Hippocampal formation (tissue), 2 donors: Measurements from ENCODE around the gene LMBRD2.
"Not testable (repeated sequence)": the region's sequence is repeated elsewhere in the genome, so short reads cannot be mapped to it uniquely, and the experiment has no call there.

Experiments
- DNase-seq, 2 donors: peaks; one replicate each; lab custom pipeline; 2025; lab: John Stamatoyannopoulos, UW

Gene LMBRD2

DNA sequence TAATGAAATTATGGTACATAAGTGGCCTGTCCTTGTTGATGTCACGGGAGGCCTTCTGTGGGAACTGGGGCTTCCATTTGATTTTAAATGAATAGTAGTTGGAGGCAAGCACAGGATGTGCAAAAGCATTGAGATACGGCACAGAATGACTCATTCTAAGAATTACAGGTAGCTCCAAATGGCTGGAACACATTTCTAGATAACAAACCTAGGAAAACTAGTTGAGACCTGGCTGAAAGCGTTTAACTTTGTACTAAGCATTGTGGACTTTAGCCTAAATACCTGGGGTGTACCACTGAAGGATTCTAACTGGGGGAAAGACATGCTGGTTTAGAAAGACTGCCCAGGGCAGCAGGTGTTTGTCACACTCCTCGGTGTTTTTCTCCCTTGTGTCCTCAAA lies 9.7 kb upstream of the LMBRD2 start:
- DNase-seq = no peak

DNA sequence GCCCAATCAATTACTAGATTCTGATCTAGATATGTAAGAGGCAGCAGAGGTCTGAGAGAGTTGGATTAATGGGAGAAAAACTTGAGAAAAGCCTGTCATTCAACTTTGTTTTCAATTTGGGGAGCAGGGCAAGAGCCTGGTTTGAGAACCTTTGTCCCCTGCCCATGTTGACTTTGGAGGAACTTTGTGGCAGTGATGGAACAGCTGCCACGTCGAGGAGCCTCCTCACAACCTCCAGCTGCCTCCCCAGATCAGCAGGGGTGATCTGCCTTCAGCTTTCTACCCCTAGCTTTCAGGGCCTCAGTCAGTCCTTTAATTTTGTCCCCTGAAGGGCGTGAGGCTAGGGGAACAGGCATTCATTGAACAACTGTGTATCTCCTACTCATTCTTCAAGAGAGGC lies 8.9 kb upstream of the LMBRD2 start:
- DNase-seq = no peak

DNA sequence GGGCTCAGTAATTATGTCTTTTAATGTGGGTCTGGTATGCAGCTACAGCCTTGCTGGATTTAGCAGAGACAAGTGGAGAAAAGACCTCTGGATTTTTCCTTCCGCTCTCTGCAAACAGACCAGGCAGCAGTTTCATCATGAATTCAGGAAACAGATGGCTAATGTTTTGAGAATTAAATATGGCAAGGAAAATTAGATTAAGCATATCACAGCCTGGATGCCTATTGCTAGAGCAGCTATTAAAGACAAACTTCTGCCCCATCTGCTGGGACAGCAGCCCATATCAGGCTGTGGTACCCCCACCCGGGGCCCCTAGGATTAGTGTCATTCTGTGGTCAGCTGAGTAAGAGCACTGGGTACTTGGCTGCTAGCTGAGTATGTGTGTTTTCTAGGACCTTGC lies 6.5 kb upstream of the LMBRD2 start:
- DNase-seq = peak in 1 of 2 donors; percentile 26

DNA sequence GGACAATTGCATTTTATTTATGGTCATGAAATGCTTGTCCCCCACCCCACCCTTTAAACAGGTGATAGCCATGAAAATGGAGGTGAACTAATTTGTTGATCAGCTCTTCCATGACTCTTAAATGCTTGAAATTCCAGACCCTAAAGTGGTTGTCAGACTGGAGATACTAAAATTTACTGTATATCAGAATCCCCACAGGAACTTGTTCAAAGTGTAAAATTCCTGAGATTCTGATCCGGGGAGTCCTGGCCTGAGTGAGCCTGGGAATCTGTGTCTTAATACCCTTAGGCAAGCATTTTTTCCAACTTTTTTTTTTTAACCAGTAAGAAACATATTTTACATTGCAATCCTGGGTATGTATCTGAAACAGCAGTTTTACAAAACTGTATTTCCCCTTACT lies 4.9 kb upstream of the LMBRD2 start:
- no peak for DNase-seq

DNA sequence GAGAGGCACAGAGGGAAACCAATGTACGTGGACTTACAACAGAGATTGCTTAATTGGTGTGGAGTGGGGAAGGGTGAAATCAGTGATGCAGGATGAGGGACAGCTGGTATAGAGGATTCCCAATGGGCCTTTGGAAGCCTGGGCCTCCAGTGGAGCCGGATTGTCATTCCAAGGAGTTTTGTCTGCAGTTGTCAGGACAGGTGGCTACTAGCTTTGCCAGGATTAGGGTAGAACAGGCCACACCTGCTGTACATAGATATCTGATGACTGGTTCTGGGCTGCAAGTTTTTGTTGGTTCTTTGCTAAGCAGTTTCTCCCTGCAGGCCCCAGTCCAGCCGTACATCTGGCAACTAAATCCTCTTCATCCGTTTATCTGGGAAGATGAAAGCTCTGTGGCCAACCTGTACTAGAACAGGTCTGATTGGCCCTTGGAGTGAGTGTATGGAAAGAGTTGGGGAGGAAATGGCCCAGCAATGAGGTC lies 4.5 kb upstream of the LMBRD2 start:
- no peak for DNase-seq

DNA sequence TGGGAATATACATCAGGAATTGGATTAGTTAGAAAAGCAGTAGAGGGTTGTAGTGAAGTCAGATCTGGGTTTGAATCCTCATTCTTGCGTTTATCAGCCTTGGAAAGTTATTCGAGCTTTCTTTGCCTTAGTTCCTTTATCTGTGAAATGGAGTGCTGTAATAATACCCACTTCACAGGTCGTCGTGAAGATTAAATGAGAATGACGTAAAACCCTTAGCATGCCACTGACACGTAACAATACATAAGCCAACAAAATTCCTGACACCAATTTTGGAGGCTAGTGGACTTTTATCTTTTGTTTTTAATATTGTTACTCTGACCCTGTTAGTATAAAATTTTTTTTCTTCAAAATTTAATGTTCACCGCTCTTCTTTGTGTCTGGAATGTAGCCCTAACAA lies 3.6 kb upstream of the LMBRD2 start:
- DNase-seq = no peak

DNA sequence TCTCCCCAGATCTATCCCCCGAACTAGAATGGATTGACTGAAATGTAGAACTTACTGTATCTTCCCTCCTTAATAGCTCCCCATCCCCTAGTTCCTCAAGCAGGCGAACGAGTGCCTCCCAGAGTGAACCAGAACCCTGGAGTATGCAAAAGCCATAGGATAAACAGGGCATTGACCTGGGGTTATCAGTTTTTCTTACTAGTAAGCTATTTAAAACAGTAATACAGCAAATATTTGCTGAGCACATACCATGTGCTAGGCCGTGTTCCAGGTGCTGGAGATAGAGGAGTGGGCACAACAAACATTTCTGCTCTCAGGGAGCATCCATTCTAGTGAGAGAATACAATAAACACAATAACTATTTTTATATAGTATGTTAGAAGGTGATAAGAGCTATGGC lies 2.0 kb upstream of the LMBRD2 start:
- DNase-seq = no peak

DNA sequence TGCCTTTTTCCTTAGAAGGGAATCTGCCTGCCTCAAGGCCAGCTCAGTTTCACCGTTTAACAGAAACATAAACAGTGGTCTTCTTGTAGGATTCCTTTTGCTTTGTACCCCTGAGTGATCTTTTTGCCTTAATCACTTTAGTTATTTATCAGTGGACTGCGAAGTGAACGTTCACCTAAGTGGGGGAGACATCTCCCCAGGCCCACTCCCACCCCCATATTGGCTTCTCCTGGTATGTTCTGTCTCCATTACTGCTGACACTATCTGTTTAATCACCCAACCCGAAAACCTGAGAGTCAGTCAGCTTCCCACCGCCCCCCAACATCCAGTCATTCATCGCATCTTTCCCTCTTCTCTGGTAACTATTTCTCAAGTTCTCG lies 1.6 kb upstream of the LMBRD2 start:
- no peak for DNase-seq

DNA sequence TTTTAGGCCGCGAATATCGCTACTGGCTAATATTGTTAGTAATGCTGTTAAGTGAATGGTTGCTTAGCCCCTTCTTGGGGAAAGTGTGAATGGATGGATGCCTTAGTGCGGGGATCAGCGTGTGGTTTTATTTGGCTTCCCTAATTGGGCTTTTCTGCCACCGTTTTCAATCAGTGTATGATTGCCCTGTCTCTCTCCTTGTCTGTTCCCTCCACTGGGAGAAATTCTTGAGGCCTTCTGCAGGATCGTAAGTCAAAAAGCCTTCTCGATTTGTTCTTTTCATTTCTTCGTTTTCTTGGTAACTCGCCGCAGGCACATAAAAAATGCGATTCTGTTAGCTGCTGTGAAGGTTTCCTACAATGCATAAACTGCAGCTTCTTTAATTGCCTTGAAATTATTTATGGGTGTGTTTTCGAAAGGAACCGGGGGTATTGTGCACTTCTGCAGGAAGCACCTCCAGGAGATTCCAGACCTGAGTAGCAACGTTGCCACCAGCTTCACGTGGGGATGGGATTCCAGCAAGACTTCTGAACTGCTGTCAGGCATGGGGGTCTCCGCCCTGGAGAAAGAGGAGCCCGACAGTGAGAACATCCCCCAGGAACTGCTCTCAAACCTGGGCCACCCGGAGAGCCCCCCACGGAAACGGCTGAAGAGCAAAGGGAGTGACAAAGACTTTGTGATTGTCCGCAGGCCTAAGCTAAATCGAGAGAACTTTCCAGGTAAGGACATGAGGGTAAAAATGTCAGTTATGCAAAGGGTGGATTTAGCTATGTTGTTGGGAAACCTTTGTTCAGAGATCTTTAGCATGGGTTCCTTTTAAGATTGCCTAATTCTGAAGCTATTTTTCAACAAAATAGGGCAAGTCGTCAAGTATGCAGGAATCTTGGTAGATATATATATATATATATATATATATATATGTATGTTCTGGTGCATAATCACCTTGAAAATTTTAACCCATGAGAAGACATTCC lies 924 bp upstream of the LMBRD2 start:
- DNase-seq = no peak

DNA sequence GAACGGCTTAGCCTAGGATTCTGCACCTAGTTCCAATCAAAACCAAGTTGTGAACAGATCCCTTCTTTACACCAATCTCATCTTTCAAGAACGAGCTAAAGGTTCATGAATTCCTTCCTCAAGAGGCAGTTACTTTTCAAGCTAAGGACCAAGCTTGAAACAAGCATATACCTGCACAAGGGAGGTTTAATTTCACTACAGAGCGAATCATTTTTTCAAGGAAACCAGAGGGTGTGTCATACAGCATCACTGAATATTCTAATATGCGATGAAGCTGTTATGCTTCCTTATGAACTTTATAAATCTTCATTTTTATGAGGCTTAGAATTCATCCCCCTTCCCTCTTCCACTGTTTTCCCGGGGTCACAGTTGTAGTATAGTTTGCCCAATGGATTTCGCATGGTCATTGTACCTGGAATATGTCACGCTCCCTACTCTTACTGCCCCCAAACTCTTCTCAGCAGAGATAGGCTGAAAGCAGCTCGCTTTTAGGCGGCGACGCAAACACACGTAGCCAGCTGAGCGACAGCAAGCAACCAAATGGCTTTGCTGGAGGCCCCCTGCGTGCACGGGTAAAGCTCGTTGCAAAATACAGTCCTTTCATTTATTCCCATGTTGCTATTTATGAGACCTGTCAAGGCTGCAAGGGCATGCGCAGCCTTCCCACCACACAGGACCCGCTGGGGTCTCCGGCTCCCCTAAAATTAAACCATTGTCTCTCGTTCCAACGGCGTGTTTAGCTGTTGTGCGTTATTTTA lies 832 bp downstream of the LMBRD2 start:
- DNase-seq = no peak

DNA sequence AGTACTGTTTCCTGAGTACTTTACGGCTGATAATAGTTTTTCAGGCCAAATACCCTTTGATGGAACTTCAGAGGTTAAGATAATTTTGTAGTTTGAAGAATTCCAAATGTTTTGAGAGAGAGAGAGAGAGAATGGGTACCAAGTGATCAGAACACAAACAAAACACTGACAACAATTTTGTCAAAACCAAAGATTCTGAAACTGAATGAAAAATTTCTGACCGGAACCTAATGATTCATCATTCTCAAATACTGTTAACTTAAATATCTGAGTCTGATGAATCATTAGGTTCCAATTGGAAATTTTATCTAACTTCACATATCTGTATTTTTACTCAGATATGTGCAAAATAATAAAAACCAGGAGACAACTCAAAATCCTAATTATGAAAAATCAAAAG lies 4.0 kb downstream of the LMBRD2 start:
- DNase-seq = no peak

DNA sequence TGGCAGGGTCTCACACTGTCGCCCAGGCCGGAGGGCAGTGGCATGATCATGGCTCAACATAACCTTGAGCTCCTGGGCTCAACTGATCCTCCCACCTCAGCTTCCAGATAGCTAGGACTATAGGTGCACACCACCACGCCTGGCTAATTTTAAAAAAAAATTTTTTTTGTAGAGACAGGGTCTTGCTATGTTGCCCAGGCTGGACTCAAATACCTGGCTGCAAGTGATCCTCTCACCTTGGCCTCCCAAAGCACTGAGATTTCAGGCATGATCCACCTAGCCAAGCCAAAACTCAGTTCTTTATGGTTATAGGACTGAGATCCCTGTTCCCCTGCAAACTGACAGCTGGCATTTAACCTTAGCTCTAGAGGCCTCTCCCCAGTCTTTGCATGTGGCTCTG lies 5.3 kb downstream of the LMBRD2 start:
- DNase-seq = no peak

DNA sequence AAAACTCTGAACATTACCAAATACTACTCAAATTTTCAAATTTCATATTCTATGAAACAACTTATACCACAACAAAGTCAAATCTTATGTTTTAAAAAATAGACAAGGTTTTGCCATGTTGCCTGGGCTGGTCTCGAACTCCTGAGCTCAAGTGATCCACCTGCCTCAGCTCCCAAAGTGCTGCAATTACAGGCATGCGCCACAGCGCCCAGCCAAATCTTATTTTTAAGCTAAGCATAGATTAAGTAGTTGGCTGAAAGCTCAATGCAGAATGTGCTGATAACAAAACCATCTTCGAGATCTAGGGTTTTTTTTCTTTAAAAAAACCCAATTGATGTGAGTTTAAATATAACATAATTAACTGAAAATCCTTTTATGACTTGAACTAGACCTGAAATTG lies 6.4 kb downstream of the LMBRD2 start:
- DNase-seq = no peak

DNA sequence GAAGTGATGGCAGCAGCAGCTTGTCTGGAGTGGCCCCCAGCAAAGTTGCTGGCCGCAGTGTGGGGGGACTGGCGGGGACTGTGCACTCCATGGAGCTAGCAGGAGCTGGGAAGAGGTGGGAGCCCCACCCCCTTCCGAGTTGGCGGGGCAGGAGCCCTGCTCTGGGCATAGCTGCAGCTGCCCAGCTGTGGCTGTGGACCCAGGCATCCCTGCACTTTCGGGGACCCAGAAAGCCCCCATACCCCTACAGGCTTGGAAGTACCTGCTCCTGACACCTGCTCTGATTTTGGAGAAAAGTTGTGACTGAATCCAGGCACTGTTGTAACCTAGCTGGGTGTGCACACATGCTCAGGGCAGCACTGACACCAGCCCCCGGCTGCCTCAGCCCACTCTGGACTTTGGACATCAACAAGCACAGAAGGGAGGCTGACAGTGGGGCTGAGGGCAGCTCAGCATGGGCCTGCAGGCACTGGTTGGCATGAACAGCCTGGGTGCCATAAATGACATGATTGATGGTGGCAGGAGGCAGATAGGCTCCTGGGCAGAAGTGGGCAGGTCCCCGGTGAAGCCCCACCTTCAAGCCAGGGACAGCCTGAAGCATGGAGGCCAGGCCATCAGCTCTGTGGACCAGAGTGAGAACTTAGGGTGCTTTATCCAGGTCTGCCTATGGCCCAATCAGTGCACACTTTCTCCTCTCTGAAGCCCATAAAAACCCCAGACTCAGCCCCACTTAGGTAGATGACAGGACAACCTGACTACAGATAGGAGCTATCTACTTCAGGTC lies 12.6 kb downstream of the LMBRD2 start:
- DNase-seq = no peak

DNA sequence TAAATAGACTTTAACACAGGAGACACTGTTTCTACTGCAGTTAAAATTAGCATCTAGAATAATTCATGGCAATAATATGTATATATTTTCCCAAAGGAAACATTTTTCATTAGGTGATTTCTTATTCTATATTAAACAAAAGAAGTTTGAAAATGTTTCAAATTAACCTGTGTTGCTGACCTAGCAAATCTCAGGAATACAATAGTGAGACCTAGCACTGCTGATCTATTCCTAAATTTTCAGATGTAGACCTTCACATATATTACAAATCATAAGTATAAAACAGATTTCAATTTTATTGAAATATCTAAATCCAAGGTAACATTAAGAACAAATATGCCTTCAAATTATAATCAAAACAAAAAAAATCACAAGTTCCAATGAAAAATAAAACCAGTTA lies 15.1 kb downstream of the LMBRD2 start:
- DNase-seq = no peak

DNA sequence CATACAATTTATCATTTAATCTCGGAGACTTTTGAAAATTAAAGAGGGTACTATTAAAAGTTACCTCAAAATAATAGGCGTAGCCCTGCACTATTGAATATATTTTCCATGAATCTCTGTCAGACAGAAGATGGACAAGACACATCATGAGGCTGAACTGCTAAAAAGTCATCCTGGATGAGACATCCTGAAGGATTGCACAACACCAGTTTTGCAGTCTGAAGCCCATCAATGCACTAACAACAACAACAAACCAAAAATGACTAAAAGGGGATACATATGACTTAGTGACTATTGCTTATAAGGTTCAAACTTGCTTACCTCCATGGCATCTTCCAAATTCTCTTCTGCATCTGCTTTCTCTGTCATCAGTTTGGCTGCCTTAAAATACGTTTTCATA lies 15.7 kb downstream of the LMBRD2 start:
- no peak for DNase-seq

DNA sequence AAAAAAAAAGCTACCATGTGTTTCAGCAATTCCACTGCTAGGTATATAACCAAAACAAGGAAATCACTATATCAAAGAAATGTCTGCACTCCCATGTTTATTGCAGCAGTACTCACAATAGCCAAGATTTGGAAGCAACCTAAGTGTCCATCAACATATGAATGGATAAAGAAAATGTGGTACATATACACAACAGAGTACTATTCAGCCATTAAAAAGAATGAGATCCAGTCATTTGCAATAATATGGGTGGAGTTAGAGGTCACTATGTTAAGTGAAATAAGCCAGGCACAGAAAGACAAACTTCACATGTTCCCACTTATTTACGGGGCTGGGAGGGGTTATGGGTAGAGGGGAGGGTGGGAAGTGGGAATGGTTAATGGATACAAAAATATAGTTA lies 18.7 kb downstream of the LMBRD2 start:
- DNase-seq = not testable (repeated sequence)

DNA sequence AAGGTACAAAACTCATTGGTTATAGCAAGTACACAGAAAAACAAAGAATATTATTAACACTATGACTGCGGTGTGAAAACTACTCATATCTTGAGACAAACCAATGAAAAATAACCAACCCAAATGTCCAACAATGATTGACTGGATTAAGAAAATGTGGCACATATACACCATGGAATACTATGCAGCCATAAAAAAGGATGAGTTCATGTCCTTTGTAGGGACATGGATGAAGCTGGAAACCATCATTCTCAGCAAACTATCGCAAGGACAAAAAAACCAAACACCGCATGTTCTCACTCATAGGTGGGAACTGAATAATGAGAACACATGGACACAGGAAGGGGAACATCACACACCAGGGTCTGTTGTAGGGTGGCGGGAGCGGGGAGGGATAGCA lies 22.0 kb downstream of the LMBRD2 start:
- DNase-seq = not testable (repeated sequence)

DNA sequence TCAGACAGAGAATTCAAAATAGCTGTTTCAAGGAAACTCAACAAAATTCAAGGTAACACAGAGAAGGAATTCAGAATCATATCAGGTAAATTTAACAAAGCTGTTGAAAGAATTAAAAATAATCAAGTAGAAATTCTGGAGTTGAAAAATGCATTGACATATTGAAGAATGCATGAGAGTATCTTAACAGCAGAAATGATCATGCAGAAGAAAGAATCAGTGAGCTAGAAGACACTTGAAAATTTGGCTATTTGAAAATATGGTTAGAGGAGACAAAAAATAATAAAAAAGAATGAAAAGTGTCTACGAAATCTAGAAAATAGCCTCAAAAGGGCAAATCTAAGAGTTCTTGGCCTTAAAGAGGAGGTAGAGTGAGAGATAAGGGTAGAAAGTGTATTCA lies 22.9 kb downstream of the LMBRD2 start:
- DNase-seq = no peak

DNA sequence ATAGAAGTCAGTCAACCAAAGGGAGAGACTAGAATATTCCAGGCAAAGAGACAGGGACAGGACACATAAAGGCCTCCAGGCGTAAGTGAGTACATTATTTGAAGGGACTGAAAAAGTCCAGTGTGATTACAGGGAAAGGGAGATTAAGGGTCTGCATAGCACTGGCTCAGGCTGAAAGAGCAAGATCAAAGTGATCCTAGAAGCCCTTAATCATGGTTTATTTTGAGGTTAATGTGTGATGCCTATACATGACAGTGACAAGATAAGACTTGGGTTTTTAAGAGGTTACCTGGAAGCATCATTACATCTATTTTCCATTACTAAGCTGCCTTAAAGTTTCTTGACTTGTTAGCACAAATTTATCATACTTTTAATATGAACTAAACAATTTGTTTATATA lies 25.8 kb downstream of the LMBRD2 start:
- no peak for DNase-seq

DNA sequence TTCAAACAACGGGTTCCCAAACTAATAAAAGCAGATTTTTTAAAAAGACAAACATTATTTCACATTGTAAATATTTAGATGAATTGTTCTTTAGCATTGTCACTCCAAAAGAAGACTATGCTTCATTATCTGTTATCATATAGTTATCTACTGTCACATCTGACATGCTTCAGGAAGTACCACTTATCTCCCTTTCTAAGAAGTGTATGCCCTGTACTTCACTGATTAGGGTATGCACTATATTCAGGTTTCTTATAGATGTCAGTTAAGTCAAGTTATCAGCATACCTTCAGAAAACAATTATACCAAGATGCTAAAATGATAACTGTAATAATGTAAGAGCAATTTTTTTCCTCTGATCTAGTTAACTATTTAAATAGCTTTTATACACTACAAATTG lies 40.4 kb downstream of the LMBRD2 start:
- no peak for DNase-seq

DNA sequence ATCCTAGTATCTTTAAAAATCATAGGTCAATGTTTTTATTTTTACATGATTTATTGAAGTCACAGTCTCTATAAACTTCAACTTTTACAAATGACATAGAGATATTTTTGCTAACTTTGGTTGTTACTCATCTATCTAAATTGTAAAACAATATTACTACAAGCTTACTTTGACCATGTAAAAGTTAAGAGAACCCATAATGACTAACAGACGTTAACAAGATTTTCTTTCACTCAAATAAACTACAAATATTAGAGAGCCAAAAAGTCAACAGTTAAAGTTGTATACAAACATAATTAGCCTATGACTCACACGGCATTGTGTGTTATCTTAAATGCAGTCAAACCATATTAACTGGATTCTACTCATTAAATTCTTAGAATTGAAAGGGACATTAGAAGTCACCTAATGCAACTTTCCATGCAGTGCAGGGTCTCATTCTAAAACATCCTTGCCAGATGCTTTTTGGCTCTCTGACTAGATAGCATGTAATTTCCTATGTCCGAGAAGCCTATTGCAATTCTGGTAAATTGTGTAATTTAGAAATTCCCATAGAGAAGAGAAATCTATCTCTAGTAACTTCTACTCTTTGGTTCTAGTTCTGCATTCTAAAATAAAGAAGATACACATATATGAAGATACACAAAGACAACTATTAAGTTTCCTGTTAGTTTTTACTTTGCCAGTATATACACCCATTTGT lies 42.8 kb downstream of the LMBRD2 start:
- no peak for DNase-seq
